Glutamatergic neuron (in vitro differentiated cells): ENCODE data around the gene CRCP. TPM values are rescaled to one million over a fixed set of nuclear protein-coding genes. Genes with fewer than 3 reads are reported as not detected.
"Not testable (repeated sequence)": the region's sequence is repeated elsewhere in the genome, so short reads cannot be mapped to it uniquely, and the experiment has no call there.

Experiments used
- DNase-seq: peaks from one replicate; pipeline ENCODE4 v3.0.0; 2022
- H3K27ac Mint-ChIP-seq: one replicate; pipeline ENCODE4 v1.8.0; 2020; ENCODE audit warnings: mild to moderate bottlenecking, mixed read lengths, inconsistent platforms; ENCODE audit not compliant: unreplicated experiment
- H3K27me3 Mint-ChIP-seq: one replicate; pipeline ENCODE4 v1.8.0; 2020; ENCODE audit warnings: mild to moderate bottlenecking, moderate library complexity, mixed read lengths, inconsistent platforms; ENCODE audit not compliant: unreplicated experiment
- H3K36me3 Mint-ChIP-seq: one replicate; pipeline ENCODE4 v1.8.0; 2020; ENCODE audit warnings: mild to moderate bottlenecking, mixed read lengths, inconsistent platforms; ENCODE audit not compliant: unreplicated experiment
- H3K4me1 Mint-ChIP-seq: one replicate; pipeline ENCODE4 v1.8.0; 2020; ENCODE audit warnings: mild to moderate bottlenecking, low read depth, mixed read lengths, inconsistent platforms; ENCODE audit not compliant: unreplicated experiment
- H3K4me3 Mint-ChIP-seq: one replicate; pipeline ENCODE4 v1.8.0; 2020; ENCODE audit warnings: mild to moderate bottlenecking, mixed read lengths, inconsistent platforms; ENCODE audit not compliant: unreplicated experiment
- H3K9me3 Mint-ChIP-seq: one replicate; pipeline ENCODE4 v1.8.0; 2020; ENCODE audit warnings: mild to moderate bottlenecking, moderate library complexity, mixed read lengths, inconsistent platforms; ENCODE audit not compliant: unreplicated experiment
- total RNA-seq: library from RNA; stranded (reverse); fragmentation: NEBNext Ultra II Directional; extraction: Animal tissue kit (Norgen Biotek cat#: 25700); gene quantifications from one replicate; pipeline ENCODE4 v1.2.1, GENCODE V29; 2021; ENCODE audit not compliant: unreplicated experiment
- TF ChIP-seq, protein P1 (sequence below): fragments of 200-600 bp; sonication (generic); IDR thresholded peaks from one replicate; pipeline ENCODE4 v1.5.0; 2021; ENCODE audit not compliant: partially characterized antibody, unreplicated experiment

Gene CRCP
- total RNA-seq, 1 donor from 2014 or later, result 29.1 TPM

DNA sequence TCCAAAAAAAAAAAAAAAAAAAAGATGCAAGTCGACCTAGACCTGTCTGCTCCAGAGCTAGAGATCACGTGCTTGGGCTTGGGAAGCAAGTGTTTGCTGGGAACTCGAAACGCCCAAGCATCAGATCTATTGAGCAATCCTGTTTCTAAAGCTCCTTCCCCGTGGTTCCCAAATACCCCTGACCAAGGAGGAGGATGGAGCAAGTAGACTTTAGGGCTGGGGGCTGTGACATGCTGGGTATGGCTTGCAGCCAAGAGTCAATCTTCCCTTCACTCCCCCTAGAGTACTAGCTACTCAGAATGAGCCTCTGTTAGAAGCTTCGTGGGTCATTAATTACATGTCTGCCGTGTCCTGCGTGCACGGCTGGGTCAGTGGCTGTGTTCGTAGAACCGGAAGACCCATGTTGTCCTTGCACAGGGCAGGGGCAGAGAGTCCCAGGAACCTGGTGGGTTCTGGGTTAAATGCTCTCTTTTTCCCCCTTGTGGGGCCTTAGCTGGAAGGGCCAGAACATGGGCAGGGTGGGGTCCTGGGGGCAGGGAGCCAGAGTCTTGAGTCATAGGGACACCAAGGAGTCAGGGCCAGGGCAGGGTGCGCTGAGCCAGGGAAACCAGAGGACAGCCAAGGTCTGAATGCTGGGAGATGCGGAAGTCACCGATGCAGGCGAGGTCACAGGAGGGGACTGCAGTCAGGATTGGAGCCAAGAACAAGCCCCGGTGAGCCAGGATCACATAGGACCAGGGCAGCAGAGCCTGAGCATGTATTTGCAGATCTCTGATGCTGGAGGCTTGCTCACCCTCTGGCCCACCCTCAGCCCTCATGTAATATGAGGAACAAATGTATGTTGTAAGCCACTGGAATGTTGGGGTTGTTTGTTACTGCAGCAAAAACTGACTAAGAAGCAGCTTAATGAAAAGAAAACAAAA lies 55.9 kb downstream of the CRCP start:
- no peaks in the 10 kb centered on the region for H3K36me3 Mint-ChIP-seq
- no peak overlapping the region for H3K4me3 Mint-ChIP-seq
- TF ChIP-seq, protein P1, sequence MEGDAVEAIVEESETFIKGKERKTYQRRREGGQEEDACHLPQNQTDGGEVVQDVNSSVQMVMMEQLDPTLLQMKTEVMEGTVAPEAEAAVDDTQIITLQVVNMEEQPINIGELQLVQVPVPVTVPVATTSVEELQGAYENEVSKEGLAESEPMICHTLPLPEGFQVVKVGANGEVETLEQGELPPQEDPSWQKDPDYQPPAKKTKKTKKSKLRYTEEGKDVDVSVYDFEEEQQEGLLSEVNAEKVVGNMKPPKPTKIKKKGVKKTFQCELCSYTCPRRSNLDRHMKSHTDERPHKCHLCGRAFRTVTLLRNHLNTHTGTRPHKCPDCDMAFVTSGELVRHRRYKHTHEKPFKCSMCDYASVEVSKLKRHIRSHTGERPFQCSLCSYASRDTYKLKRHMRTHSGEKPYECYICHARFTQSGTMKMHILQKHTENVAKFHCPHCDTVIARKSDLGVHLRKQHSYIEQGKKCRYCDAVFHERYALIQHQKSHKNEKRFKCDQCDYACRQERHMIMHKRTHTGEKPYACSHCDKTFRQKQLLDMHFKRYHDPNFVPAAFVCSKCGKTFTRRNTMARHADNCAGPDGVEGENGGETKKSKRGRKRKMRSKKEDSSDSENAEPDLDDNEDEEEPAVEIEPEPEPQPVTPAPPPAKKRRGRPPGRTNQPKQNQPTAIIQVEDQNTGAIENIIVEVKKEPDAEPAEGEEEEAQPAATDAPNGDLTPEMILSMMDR, result no peak
- peaks cover 3% of the 10 kb centered on the region for H3K4me1 Mint-ChIP-seq
- H3K9me3 Mint-ChIP-seq, result no peaks in the 10 kb centered on the region
- DNase-seq, result no peak
- H3K27ac Mint-ChIP-seq, result no peak overlapping the region
- H3K27me3 Mint-ChIP-seq, result peaks cover 2% of the 10 kb centered on the region

DNA sequence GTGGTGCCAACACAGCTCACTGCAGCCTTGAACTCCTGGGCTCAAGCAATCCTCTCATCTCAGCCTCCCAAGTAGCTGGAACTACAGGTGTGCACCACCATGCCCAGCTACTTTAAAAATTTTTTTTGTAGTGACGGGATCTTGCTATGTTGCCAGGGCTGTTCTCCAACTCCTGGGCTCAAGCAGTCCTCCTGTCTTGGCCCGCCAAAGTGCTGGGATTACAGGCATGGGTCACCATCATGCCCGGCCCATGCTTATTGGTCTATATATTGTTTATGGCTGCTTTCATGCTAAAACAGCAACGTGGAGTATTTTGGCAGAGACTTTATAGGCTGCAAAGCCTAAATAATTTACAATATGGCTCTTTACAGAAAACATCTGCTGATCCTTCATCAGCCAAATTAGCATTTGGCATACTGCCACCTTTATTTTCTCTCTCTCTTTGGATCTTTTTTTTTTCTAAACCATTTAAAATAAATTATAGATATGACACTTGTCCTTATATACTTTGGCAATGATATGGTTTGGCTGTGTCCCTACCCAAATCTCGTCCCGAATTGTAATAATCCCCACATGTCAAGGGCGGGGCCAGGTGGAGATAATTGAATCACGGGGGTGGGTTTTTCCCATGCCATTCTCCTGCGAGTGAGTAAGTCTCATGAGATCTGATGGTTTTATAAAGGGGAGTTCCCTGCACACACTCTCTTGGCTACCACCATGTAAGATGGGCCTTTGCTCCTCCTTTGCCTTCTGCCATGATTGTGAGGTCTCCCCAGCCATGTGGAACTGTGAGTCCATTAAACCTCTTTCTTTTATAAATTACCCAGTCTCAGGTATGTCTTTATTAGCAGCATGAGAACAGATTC lies 58.1 kb downstream of the CRCP start:
- H3K9me3 Mint-ChIP-seq, H3K36me3 Mint-ChIP-seq, H3K4me3 Mint-ChIP-seq, H3K27ac Mint-ChIP-seq, DNase-seq, H3K27me3 Mint-ChIP-seq, H3K4me1 Mint-ChIP-seq: not testable (repeated sequence)

DNA sequence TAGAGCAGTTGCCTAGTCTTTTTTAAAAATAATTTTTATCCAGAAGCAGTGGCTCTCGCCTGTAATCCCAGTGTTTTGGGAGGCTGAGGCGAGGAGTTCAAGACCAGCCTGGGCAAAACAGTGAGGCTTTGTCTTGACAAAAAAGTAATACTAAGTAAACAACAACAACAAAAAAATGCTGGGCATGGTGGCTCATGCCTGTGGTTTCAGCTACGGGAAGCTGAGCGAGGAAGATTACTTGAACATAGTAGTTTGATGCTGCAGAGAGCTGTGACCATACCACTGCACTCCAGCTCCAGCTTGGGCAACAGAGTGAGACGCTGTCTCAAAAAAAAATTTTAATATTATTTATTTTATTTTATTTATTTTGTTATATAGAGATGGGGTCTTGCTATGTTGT lies 59.2 kb downstream of the CRCP start:
- H3K4me1 Mint-ChIP-seq, result peaks cover 3% of the 10 kb centered on the region
- peaks cover 2% of the 10 kb centered on the region for H3K27me3 Mint-ChIP-seq

DNA sequence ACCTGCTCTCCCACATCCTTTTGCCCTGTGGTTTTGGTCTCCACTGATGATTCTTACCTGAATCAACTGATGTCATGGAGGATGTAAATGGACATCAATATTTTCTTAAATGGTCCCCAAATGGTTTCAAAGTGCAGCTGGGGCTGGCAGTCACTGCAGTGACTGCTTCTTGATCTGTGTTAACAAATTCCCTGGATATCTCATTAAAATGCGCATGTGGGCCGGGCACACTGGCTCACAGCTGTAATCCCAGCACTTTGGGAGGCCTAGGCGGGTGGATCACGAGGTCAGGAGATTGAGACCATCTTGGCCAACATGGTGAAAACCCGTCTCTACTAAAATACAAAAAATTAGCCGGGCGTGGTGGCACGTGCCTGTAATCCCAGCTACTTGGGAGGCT lies 60.4 kb downstream of the CRCP start:
- H3K27ac Mint-ChIP-seq, H3K4me3 Mint-ChIP-seq, H3K4me1 Mint-ChIP-seq, H3K27me3 Mint-ChIP-seq, DNase-seq, H3K9me3 Mint-ChIP-seq, H3K36me3 Mint-ChIP-seq: not testable (repeated sequence)

More for the DNA sequence above, 59.2 kb downstream of the CRCP start:
- no peak for DNase-seq
- Mint-ChIP-seq H3K4me3 (no peak overlapping the region), H3K36me3 (no peaks in the 10 kb centered on the region), H3K27ac (no peak overlapping the region), H3K9me3 (peaks cover 3% of the 10 kb centered on the region)
- TF ChIP-seq, protein P1, result no peak

DNA sequence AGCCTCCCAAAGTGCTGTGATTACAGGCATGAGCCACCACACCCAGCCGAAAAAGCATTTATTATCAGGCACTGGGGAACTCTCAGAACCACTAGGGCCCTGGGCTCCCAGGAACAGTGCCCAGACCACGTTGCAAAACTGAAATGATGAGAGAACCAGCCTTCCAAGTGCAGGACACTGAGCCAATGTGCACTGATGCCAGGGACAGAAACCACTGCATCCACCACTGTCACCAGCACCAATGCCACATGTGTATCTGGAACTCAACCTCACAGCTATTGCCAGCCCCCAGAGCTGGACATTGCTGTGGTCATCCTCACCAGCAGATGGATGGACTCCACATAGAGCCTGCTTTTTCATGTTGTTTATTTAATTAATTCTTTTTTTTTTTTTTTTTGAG lies 62.3 kb downstream of the CRCP start:
- peaks cover 2% of the 10 kb centered on the region for H3K27me3 Mint-ChIP-seq
- H3K9me3 Mint-ChIP-seq, result peaks cover 3% of the 10 kb centered on the region
- H3K4me1 Mint-ChIP-seq, result peaks cover 3% of the 10 kb centered on the region
- no peak overlapping the region for H3K4me3 Mint-ChIP-seq
- H3K27ac Mint-ChIP-seq, result no peak overlapping the region
- no peaks in the 10 kb centered on the region for H3K36me3 Mint-ChIP-seq
- DNase-seq, result no peak
- TF ChIP-seq, protein P1, result no peak
